HG03103 (cell line): ENCODE results near the gene CTNNBL1.

Experiments used
- ATAC-seq: cut with Tn5 transposase; IDR thresholded peaks from one replicate; pipeline ENCODE4 v1.9.1; 2021; ENCODE audit warnings: low read depth; ENCODE audit not compliant: unreplicated experiment

Gene CTNNBL1

GRCh38 chr20:37872161-37872560, 178.3 kb downstream of the CTNNBL1 start:
- no peak for ATAC-seq

DNA sequence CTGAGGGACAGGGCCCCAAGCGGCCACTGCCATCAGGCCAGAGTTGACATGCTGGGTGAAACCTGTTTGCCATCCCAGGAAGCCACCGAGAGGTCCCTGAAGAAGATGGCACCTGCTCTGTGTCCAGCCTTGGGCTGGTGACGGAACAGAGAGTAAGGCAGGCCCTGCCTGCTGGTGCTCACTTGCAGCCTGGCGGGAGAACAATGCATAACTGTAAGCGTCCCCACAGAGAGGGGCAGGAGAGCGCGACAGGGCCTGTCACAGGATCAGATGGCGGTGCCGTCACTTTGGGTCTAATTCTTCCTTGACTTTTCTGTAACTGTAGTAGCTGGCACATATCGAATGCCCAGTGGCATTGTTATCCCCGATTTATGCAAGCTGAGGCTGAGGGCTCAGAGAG, 180.1 kb downstream of the CTNNBL1 start:
- ATAC-seq, result no peak

DNA sequence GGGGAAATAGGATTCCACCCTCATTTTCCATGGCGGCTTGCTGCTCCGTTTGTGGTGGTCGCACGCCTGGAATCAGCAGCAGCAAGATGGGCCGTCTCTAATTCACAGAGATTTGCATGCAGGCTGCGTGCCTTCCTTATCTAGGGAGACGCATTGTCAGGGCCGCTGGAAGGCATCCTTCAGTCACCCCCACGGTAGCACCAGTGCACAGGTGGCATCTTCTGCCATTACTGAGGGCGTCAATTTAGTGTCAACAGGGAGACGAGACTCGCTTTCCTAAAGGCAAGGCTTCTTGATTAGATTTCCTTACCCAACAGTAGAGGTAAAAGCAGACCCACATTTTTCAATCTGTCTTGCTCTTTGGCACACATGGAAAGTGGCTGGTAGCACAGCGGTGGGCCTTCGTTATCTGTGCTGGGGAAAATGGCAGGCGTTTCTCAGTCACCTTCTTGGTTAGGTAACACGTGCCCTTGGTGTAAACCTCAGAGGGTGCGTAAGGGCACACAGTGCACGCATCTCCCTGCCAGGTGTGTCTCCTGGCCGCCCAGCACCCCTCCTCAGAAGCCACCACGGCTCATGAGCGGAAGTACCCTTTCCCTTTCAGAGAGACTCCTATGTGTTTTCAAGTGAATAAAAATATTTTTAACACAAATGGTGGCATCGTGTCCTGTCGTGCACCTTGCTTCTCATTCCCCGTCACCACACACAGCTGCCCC, 181.8 kb downstream of the CTNNBL1 start:
- no peak for ATAC-seq

GRCh38 chr20:37876863-37877262, 183.0 kb downstream of the CTNNBL1 start:
- ATAC-seq, result no peak

GRCh38 chr20:37877832-37878772, 184.3 kb downstream of the CTNNBL1 start:
- no peak for ATAC-seq

- ATAC-seq, result no peak
Observed at GRCh38 chr20:37878835-37879599, 185.2 kb downstream of the CTNNBL1 start.

DNA sequence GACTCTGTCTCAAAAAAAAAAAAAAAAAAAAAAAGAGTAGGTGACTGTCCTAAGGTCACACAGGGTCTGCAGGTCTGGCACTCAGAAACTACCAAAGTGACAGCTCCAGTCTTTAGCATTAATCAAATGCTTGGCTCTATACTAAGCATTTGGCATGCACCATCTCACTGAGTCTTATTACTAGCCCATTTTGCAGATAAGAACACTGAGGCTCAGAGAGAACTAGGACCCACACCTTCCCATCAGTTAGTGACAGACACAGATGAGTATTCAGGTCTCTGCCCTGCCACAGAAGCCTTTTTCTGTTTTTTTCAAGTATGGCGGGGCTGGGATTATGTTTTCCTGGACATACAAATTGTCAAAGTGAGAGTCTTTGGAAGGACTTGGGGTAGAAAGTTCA, 186.0 kb downstream of the CTNNBL1 start:
- ATAC-seq, result no peak

DNA sequence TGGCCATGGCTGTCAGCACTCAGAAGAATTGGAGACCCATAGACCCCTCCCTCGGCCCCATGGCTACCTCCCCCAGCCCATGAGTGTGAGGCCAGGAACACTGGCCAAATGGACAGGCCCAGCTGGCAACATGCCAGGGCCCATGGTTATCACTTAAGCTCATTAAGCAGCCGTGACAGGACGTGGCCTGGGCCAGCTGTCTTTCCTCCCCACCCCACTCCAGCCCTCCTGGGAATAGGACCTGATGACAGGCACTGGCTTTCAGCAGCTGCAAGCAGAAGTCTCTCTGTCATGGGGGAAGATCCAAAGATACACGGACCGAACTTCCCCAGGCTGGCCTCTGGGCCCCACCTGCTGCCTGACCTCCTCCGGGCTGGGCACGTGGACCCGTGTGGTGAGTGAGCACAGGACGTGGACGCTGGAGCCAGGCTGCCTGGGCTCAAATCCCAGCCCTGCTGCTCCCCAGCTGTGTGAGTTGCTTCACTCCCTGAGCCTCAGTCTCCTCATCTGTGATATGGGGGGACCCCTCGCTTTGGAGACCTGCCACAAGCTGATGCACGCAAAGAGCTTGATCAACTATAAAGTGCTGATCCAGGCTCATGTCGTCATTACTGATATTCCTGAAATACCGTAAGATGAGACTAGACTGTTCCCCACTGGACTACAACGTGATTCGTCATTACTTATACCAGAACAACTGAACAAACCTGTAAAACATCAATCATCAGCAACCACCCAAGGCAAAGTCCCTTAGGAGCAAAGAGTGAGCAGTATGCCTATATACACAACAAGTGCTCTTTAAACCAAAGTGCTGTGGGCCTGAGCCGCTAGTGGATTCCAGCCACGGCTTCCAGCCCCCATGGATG, 187.1 kb downstream of the CTNNBL1 start:
- no peak for ATAC-seq

DNA sequence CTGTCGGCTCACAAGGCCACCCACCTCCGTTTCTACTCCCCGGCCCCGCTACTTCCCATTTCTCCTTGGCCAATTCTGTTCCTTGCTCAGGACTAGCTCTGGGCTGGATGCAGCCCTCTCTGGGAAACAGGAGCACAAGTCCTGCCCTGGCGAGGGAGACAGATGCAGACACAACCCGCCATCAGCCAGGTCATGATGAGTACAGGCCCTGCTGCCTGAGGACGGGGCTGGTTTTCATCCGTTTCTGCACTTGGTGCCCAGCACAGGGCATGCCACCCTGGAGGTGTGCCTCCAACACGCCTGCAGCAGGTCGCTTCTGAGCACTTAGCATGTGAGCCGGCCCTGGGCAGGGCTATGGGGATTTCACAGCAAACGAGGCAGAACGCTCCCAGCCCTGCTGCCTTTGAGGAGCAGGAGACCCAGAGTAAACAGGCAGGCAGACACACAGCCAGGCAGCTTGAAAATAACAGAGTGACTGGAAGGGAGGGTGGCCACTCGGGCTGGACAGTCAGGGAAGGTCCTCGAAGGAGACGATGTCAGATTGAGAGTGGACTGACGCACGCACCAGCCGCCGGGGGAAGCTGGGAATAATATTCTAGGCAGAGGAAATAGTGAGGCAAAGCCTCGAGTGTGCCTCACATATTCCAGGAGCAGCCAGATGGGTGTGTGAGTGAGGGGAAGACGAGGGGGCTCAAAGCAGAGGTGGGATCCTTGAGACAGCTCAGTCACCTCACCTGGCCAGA, 187.9 kb downstream of the CTNNBL1 start:
- no peak for ATAC-seq

DNA sequence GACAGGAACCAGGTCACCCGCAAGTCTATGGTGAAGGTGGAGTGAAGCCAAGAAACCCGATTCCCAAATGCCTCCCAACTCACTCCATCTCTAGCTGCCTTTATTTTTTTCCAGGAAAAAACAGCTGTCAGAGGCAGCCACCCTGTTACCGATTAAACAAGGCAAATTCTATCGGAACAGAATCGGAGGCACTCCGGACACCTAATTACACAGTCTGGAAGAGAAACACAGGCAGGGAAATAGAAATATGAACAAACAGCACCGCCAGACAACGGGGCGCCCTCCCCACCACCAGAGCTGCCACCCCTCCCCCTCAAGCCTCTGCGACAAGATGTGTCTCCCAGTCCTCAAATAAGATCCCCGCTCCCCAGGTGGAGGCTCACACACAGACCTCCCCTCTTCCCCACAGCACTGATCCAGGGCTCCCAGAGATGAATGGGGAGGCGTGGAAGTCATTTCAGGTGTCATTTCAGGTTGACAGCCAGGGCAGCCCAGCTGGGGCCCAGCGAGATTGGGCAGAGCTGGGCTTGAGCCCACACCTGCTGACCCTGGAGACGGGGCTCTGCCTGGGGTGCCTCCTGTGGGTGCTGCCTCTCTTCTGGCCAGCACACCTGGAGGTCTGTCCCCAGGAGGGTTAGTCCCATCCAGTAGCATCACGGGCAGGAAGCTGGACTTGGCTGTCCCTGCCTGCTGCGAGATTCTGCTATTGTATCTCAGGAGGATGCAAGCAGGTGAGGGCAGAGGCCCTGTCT, 189.3 kb downstream of the CTNNBL1 start:
- no peak for ATAC-seq

- ATAC-seq, result no peak
Observed at GRCh38 chr20:37885042-37885441, 191.2 kb downstream of the CTNNBL1 start.

DNA sequence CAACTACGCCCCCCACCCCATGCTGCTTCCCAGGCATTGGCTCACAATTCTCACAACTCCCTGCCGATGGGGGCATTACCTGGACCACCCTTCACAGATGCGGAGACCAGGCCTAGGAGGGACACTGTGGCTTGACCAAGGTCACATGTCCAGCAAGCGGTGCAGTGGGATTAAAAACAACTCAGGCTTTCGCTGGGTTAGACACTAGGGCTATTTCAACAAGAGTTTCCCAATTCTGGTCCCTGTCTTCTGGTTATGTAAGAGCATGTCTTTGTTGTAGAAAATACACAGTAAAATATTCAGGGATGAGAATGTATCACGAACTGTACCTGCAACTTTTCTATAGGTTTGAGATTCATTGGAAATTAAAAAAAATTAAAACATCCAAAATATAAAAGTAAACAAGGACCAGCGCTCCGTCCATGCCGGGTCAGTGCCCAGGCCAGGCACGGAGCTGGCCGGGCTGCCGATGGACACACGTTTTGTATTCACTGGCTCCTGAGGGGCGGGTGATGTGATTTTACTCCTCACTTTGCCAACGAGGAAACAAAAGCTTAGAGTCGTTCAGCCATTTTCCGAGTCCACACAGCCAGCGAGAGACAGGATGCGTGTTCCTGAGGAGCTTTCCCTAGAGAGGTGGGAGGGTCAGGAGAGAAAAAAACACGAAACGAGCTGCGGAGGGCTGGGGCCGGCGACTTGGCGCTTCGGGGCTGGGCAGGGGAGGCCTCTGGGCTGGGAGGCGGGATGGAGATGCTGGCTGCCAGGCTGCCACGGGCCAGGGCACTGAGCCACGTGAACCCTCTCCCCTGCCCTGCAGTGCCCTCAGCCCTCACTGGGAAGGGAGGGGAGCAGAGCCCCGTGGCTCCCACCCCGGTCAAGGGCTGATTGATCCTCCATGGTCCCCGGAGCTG, 192.0 kb downstream of the CTNNBL1 start:
- no peak for ATAC-seq

DNA sequence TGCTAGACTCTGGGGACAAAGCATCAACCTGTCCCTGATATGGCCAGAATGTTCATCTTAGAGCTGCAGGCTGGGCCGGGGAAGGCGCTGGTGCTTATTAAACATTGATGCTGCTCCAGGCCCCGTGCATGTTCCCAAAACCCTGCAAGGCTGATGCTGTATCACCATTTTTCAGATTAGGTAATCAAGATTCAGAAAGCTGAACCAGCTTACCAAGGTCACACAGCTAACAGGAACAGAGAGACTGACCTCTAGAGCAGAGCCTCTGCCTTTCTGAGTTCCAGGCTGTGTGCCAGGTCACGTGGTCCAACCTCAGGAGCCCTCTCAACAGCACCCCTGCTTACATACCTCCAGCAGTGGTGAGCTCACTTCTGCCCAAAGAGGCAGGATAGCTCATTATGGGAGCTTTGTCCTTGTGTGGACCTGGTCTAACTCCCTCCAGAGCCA, 193.0 kb downstream of the CTNNBL1 start:
- no peak for ATAC-seq

DNA sequence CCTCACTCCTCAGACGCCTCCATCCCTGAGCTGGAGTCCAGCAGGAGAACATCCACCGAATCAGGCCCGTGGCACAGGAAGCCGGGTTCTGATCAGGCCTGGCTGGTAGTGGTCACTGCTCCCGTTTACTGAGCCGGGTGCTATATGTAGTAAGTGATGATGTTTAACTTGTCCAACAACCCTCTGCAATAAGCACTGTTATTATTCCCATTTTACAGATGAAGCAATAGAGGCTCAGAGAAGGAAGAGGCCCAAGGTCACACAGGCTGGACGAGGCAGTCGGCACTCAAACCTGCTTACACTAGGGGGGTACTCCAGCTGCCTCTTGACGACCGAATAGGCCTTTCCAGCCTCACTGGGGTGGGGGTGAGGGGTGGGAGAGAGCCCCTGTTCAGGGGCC, 194.8 kb downstream of the CTNNBL1 start:
- ATAC-seq, result no peak

DNA sequence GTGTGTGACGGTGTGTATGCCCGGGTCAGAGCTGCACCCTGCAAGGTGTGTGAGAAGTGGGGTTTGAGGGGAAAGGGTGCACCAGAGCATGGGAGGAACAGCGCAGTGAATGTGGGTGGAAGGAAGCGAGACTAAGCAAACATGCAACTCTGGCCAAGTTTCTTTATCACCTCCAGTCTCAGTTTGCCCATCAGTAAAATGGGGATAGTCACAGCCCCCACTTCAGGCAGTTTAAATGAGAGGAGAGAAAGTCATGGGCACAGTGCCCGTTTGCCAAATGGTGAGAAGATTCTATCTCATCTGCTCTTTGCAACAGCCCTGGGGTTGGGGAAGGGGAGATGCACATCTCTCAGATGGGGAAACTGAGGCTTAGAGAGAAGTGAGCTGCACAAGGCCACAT, 196.3 kb downstream of the CTNNBL1 start:
- ATAC-seq, result no peak

DNA sequence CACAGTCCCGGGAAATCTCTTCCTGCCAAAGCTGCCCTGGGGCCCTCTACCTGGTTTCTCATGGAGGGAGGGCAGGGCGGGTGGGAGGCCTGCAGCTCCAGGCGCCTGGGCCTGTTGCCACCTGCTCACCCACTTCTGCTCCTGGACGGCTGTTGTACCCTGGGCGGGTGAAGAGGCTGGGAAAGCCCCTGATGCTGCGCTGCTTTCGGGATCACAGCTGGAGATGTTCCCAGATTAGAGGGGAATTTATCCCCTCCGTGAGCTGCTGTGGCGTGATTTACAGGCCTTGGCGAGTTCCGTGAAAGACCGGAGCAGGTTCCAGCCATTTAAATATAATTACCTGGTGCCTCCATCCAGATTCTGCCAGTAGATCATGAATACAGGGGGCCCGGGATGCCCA, 196.8 kb downstream of the CTNNBL1 start:
- ATAC-seq, result no peak

- no peak for ATAC-seq
Observed at GRCh38 chr20:37892001-37892400, 198.2 kb downstream of the CTNNBL1 start.
